ENCODE results near the gene ALDH3B2. TPM values are rescaled to one million over a fixed set of nuclear protein-coding genes. Genes with fewer than 3 reads are reported as not detected.

Gene ALDH3B2
- total RNA-seq, 4 donors from 2014 or later: 62.6 to 181 (median 120) TPM

- peaks cover 0 to 12% (median 1%) of the 10 kb centered on the region in 3 donors for H3K36me3 ChIP-seq
- H3K4me3 ChIP-seq: no peak overlapping the region
- H3K27ac ChIP-seq: no peak overlapping the region
- H3K9me3 ChIP-seq: no peaks in the 10 kb centered on the region
- 76 to 78% methylated on average over 7 of the region's 7 CpGs for WGBS, 2 donors
- intact Hi-C loops (cut with DNase I): no loop called here
- TF ChIP-seq POLR2A (IDR thresholded peaks at IDR 0.05): no peak
- TF ChIP-seq, protein P1, sequence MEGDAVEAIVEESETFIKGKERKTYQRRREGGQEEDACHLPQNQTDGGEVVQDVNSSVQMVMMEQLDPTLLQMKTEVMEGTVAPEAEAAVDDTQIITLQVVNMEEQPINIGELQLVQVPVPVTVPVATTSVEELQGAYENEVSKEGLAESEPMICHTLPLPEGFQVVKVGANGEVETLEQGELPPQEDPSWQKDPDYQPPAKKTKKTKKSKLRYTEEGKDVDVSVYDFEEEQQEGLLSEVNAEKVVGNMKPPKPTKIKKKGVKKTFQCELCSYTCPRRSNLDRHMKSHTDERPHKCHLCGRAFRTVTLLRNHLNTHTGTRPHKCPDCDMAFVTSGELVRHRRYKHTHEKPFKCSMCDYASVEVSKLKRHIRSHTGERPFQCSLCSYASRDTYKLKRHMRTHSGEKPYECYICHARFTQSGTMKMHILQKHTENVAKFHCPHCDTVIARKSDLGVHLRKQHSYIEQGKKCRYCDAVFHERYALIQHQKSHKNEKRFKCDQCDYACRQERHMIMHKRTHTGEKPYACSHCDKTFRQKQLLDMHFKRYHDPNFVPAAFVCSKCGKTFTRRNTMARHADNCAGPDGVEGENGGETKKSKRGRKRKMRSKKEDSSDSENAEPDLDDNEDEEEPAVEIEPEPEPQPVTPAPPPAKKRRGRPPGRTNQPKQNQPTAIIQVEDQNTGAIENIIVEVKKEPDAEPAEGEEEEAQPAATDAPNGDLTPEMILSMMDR (IDR thresholded peaks at IDR 0.05): no peak
- peaks cover 0 to 28% (median 0%) of the 10 kb centered on the region in 4 donors for H3K27me3 ChIP-seq
- no peak for DNase-seq
- peaks cover 13 to 29% (median 15%) of the 10 kb centered on the region in 3 donors for H3K4me1 ChIP-seq
Measured at GRCh38 chr11:67617243-67617953, 57.0 kb downstream of the ALDH3B2 start.

GRCh38 chr11:67616431-67617242 lies 57.8 kb downstream of the ALDH3B2 start:
- H3K4me1 ChIP-seq: peaks cover 13 to 29% (median 15%) of the 10 kb centered on the region in 3 donors
- no peak overlapping the region for H3K4me3 ChIP-seq
- intact Hi-C loops (cut with DNase I): no loop called here
- DNase-seq: no peak
- 35 to 57% methylated on average over 7 to 8 of the region's 11 CpGs for WGBS, 2 donors
- H3K9me3 ChIP-seq: no peaks in the 10 kb centered on the region
- H3K27ac ChIP-seq: no peak overlapping the region
- H3K27me3 ChIP-seq: peaks cover 0 to 28% (median 0%) of the 10 kb centered on the region in 4 donors
- peaks cover 6 to 19% (median 6%) of the 10 kb centered on the region in 3 donors for H3K36me3 ChIP-seq
- no peak for TF ChIP-seq POLR2A (IDR thresholded peaks at IDR 0.05)
- TF ChIP-seq, protein P1 (IDR thresholded peaks at IDR 0.05): no peak

GRCh38 chr11:67615728-67616430 lies 58.5 kb downstream of the ALDH3B2 start:
- intact Hi-C loops (cut with DNase I): no loop called here
- H3K9me3 ChIP-seq: no peaks in the 10 kb centered on the region
- 18 to 51% methylated on average over 8 to 18 of the region's 34 CpGs for WGBS, 2 donors
- DNase-seq: no peak
- peaks cover 0 to 28% (median 0%) of the 10 kb centered on the region in 4 donors for H3K27me3 ChIP-seq
- H3K4me1 ChIP-seq: peaks cover 13 to 29% (median 15%) of the 10 kb centered on the region in 3 donors
- TF ChIP-seq POLR2A (IDR thresholded peaks at IDR 0.05): no peak
- TF ChIP-seq, protein P1 (IDR thresholded peaks at IDR 0.05): no peak
- H3K36me3 ChIP-seq: peaks cover 9 to 27% (median 9%) of the 10 kb centered on the region in 3 donors
- H3K4me3 ChIP-seq: no peak overlapping the region
- H3K27ac ChIP-seq: no peak overlapping the region

- WGBS, 2 donors: 85% methylated on average over 8 of the region's 18 CpGs; no CpG with 5 or more reads in 1 of the 2 donors
- Histone ChIP-seq H3K27ac (peak overlapping the region; percentile 53 to 82 (median 72)), H3K36me3 (peaks cover 15 to 35% (median 16%) of the 10 kb centered on the region in 3 donors), H3K4me1 (peaks cover 13 to 29% (median 15%) of the 10 kb centered on the region in 3 donors), H3K27me3 (peaks cover 0 to 28% (median 0%) of the 10 kb centered on the region in 4 donors), H3K4me3 (peak overlapping the region in 1 of 4 donors; percentile 63), H3K9me3 (no peaks in the 10 kb centered on the region)
- intact Hi-C loops (cut with DNase I): no loop called here
- TF ChIP-seq, protein P1 (IDR thresholded peaks at IDR 0.05): peak in 5 of 6 experiments; percentile 34 to 74 (median 54)
- TF ChIP-seq POLR2A (IDR thresholded peaks at IDR 0.05): no peak
- DNase-seq: no peak
Measured at GRCh38 chr11:67614730-67615714, 59.4 kb downstream of the ALDH3B2 start.
